Tibial nerve (tissue), 4 donors: Measurements from ENCODE around the gene UQCR10.

ENCODE experiments used
- EP300 ChIP-seq, 2 donors: sonication (generic); formaldehyde crosslinking; IDR thresholded peaks; one replicate each; pipeline ENCODE4 v1.6.1; 2017; ENCODE audit warnings: antibody characterized with exemption in 2 of 2, mild to moderate bottlenecking in 1 of 2
- POLR2A ChIP-seq, 2 donors: fragments of 450-650 bp; IDR thresholded peaks; one replicate each; pipeline ENCODE4 v1.6.1; 2017; ENCODE audit warnings: antibody characterized with exemption in 2 of 2, mild to moderate bottlenecking in 2 of 2, moderate library complexity in 2 of 2
- TF ChIP-seq, protein P1 (sequence below), 5 experiments: fragments of 200-600 bp in 3 of 5; fragments of 450-650 bp in 2 of 5; sonication (generic) in 3 of 5; IDR thresholded peaks; one replicate each; pipeline ENCODE4 v1.5.1; 2016 to 2019; ENCODE audit warnings: antibody characterized with exemption in 5 of 5, mild to moderate bottlenecking in 3 of 5, moderate library complexity in 2 of 5

DNA sequence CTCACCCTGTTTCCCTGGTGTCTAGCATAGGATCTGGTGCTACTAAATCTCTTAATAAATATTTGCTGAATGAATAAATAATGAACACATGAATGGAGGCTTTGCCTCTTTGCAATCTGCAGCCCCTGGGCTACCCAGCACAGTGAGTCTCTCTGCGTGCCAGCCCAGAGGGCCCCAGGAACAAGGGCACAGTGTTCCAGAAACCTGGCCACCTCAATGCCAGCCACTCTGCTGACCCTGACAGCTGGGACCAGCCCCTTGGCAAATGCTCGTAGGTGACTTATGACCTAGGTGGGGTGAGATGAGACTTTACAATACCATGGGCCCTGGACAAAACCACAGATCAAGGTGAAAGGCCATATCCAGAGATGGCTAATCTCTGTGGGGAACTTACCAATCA, 31.6 kb downstream of the UQCR10 start:
- TF ChIP-seq, protein P1, sequence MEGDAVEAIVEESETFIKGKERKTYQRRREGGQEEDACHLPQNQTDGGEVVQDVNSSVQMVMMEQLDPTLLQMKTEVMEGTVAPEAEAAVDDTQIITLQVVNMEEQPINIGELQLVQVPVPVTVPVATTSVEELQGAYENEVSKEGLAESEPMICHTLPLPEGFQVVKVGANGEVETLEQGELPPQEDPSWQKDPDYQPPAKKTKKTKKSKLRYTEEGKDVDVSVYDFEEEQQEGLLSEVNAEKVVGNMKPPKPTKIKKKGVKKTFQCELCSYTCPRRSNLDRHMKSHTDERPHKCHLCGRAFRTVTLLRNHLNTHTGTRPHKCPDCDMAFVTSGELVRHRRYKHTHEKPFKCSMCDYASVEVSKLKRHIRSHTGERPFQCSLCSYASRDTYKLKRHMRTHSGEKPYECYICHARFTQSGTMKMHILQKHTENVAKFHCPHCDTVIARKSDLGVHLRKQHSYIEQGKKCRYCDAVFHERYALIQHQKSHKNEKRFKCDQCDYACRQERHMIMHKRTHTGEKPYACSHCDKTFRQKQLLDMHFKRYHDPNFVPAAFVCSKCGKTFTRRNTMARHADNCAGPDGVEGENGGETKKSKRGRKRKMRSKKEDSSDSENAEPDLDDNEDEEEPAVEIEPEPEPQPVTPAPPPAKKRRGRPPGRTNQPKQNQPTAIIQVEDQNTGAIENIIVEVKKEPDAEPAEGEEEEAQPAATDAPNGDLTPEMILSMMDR (IDR thresholded peaks at IDR 0.05) = no peak
- TF ChIP-seq POLR2A (IDR thresholded peaks at IDR 0.05) (no peak), EP300 (IDR thresholded peaks at IDR 0.05) (no peak)
